ENCODE measurements around the gene FRMD4A.

FRMD4A gene

GRCh38 chr10:13759168-13759567 is 571.6 kb downstream of the FRMD4A start:
- Histone ChIP-seq H3K27me3 (ENCODE audit: control insufficient read depth, insufficient read depth, low read length) (no peaks in the 10 kb centered on the region), H3K36me3 (ENCODE audit: control insufficient read depth, insufficient read depth, low read length) (no peaks in the 10 kb centered on the region), H3K27ac (ENCODE audit: low read depth, low read length) (no peak overlapping the region), H3K4me1 (ENCODE audit: control insufficient read depth, insufficient read depth, low read length) (no peaks in the 10 kb centered on the region), H3K4me3 (ENCODE audit: low read length) (no peak overlapping the region), H3K9ac (ENCODE audit: low read length) (no peak overlapping the region)

GRCh38 chr10:13758756-13759155 is 572.0 kb downstream of the FRMD4A start:
- Histone ChIP-seq H3K36me3 (ENCODE audit: control insufficient read depth, insufficient read depth, low read length) (no peaks in the 10 kb centered on the region), H3K27ac (ENCODE audit: low read depth, low read length) (no peak overlapping the region)

GRCh38 chr10:13758312-13758711 is 572.4 kb downstream of the FRMD4A start:
- Histone ChIP-seq H3K27ac (ENCODE audit: low read depth, low read length) (no peak overlapping the region), H3K9ac (ENCODE audit: low read length) (no peak overlapping the region), H3K36me3 (ENCODE audit: control insufficient read depth, insufficient read depth, low read length) (no peaks in the 10 kb centered on the region), H3K4me1 (ENCODE audit: control insufficient read depth, insufficient read depth, low read length) (no peaks in the 10 kb centered on the region), H3K4me3 (ENCODE audit: low read length) (no peak overlapping the region), H3K27me3 (ENCODE audit: control insufficient read depth, insufficient read depth, low read length) (no peaks in the 10 kb centered on the region)

More at GRCh38 chr10:13758756-13759155, 572.0 kb downstream of the FRMD4A start:
- H3K4me1 ChIP-seq (ENCODE audit: control insufficient read depth, insufficient read depth, low read length): no peaks in the 10 kb centered on the region
- no peaks in the 10 kb centered on the region for H3K27me3 ChIP-seq (ENCODE audit: control insufficient read depth, insufficient read depth, low read length)
- H3K9ac ChIP-seq (ENCODE audit: low read length): no peak overlapping the region
- no peak overlapping the region for H3K4me3 ChIP-seq (ENCODE audit: low read length)

GRCh38 chr10:13754277-13754676 is 576.4 kb downstream of the FRMD4A start:
- Histone ChIP-seq H3K4me3 (ENCODE audit: low read length) (no peak overlapping the region), H3K27ac (ENCODE audit: low read depth, low read length) (no peak overlapping the region), H3K9ac (ENCODE audit: low read length) (no peak overlapping the region), H3K4me1 (ENCODE audit: control insufficient read depth, insufficient read depth, low read length) (no peaks in the 10 kb centered on the region), H3K27me3 (ENCODE audit: control insufficient read depth, insufficient read depth, low read length) (no peaks in the 10 kb centered on the region), H3K36me3 (ENCODE audit: control insufficient read depth, insufficient read depth, low read length) (no peaks in the 10 kb centered on the region)

GRCh38 chr10:13751191-13751764 is 579.4 kb downstream of the FRMD4A start:
- no peaks in the 10 kb centered on the region for H3K4me1 ChIP-seq (ENCODE audit: control insufficient read depth, insufficient read depth, low read length)
- H3K36me3 ChIP-seq (ENCODE audit: control insufficient read depth, insufficient read depth, low read length): no peaks in the 10 kb centered on the region
- H3K27ac ChIP-seq (ENCODE audit: low read depth, low read length): no peak overlapping the region
- H3K9ac ChIP-seq (ENCODE audit: low read length): no peak overlapping the region
- no peaks in the 10 kb centered on the region for H3K27me3 ChIP-seq (ENCODE audit: control insufficient read depth, insufficient read depth, low read length)
- no peak overlapping the region for H3K4me3 ChIP-seq (ENCODE audit: low read length)

GRCh38 chr10:13750299-13751190 is 580.2 kb downstream of the FRMD4A start:
- H3K36me3 ChIP-seq (ENCODE audit: control insufficient read depth, insufficient read depth, low read length): no peaks in the 10 kb centered on the region
- no peak overlapping the region for H3K4me3 ChIP-seq (ENCODE audit: low read length)
- H3K9ac ChIP-seq (ENCODE audit: low read length): no peak overlapping the region
- no peaks in the 10 kb centered on the region for H3K4me1 ChIP-seq (ENCODE audit: control insufficient read depth, insufficient read depth, low read length)
- H3K27me3 ChIP-seq (ENCODE audit: control insufficient read depth, insufficient read depth, low read length): no peaks in the 10 kb centered on the region
- H3K27ac ChIP-seq (ENCODE audit: low read depth, low read length): no peak overlapping the region

- Histone ChIP-seq H3K9ac (ENCODE audit: low read length) (no peak overlapping the region), H3K27me3 (ENCODE audit: control insufficient read depth, insufficient read depth, low read length) (no peaks in the 10 kb centered on the region), H3K4me1 (ENCODE audit: control insufficient read depth, insufficient read depth, low read length) (no peaks in the 10 kb centered on the region), H3K27ac (ENCODE audit: low read depth, low read length) (no peak overlapping the region), H3K4me3 (ENCODE audit: low read length) (no peak overlapping the region), H3K36me3 (ENCODE audit: control insufficient read depth, insufficient read depth, low read length) (peaks cover 2% of the 10 kb centered on the region)
These were observed 585.5 kb downstream of the FRMD4A start for GRCh38 chr10:13745271-13745670.

GRCh38 chr10:13743963-13744362 is 586.8 kb downstream of the FRMD4A start:
- Histone ChIP-seq H3K4me1 (ENCODE audit: control insufficient read depth, insufficient read depth, low read length) (no peaks in the 10 kb centered on the region), H3K27ac (ENCODE audit: low read depth, low read length) (no peak overlapping the region), H3K27me3 (ENCODE audit: control insufficient read depth, insufficient read depth, low read length) (no peaks in the 10 kb centered on the region), H3K36me3 (ENCODE audit: control insufficient read depth, insufficient read depth, low read length) (peaks cover 2% of the 10 kb centered on the region), H3K9ac (ENCODE audit: low read length) (no peak overlapping the region), H3K4me3 (ENCODE audit: low read length) (no peak overlapping the region)

- H3K4me3 ChIP-seq (ENCODE audit: low read length): no peak overlapping the region
- H3K4me1 ChIP-seq (ENCODE audit: control insufficient read depth, insufficient read depth, low read length): no peaks in the 10 kb centered on the region
- no peak overlapping the region for H3K9ac ChIP-seq (ENCODE audit: low read length)
- no peak overlapping the region for H3K27ac ChIP-seq (ENCODE audit: low read depth, low read length)
- H3K27me3 ChIP-seq (ENCODE audit: control insufficient read depth, insufficient read depth, low read length): no peaks in the 10 kb centered on the region
- peaks cover 2% of the 10 kb centered on the region for H3K36me3 ChIP-seq (ENCODE audit: control insufficient read depth, insufficient read depth, low read length)
These were observed 587.5 kb downstream of the FRMD4A start for GRCh38 chr10:13743101-13743693.

- Histone ChIP-seq H3K27me3 (ENCODE audit: control insufficient read depth, insufficient read depth, low read length) (no peaks in the 10 kb centered on the region), H3K4me1 (ENCODE audit: control insufficient read depth, insufficient read depth, low read length) (no peaks in the 10 kb centered on the region), H3K4me3 (ENCODE audit: low read length) (no peak overlapping the region), H3K9ac (ENCODE audit: low read length) (no peak overlapping the region), H3K36me3 (ENCODE audit: control insufficient read depth, insufficient read depth, low read length) (peaks cover 2% of the 10 kb centered on the region), H3K27ac (ENCODE audit: low read depth, low read length) (no peak overlapping the region)
These were observed 589.3 kb downstream of the FRMD4A start for GRCh38 chr10:13741438-13741837.

- no peak overlapping the region for H3K9ac ChIP-seq (ENCODE audit: low read length)
- no peak overlapping the region for H3K27ac ChIP-seq (ENCODE audit: low read depth, low read length)
- H3K27me3 ChIP-seq (ENCODE audit: control insufficient read depth, insufficient read depth, low read length): no peaks in the 10 kb centered on the region
- H3K36me3 ChIP-seq (ENCODE audit: control insufficient read depth, insufficient read depth, low read length): peaks cover 2% of the 10 kb centered on the region
- no peak overlapping the region for H3K4me3 ChIP-seq (ENCODE audit: low read length)
- H3K4me1 ChIP-seq (ENCODE audit: control insufficient read depth, insufficient read depth, low read length): no peaks in the 10 kb centered on the region
These were observed 590.3 kb downstream of the FRMD4A start for GRCh38 chr10:13740461-13740860.

GRCh38 chr10:13739183-13739582 is 591.5 kb downstream of the FRMD4A start:
- no peak overlapping the region for H3K27ac ChIP-seq (ENCODE audit: low read depth, low read length)
- H3K9ac ChIP-seq (ENCODE audit: low read length): no peak overlapping the region
- no peaks in the 10 kb centered on the region for H3K4me1 ChIP-seq (ENCODE audit: control insufficient read depth, insufficient read depth, low read length)
- no peaks in the 10 kb centered on the region for H3K27me3 ChIP-seq (ENCODE audit: control insufficient read depth, insufficient read depth, low read length)
- no peak overlapping the region for H3K4me3 ChIP-seq (ENCODE audit: low read length)
- H3K36me3 ChIP-seq (ENCODE audit: control insufficient read depth, insufficient read depth, low read length): peaks cover 3% of the 10 kb centered on the region
